Panc1 (cell line): ENCODE results near the gene NLGN2. TPM values are rescaled to one million over a fixed set of nuclear protein-coding genes. Genes with fewer than 3 reads are reported as not detected.

ENCODE experiments used
- ATAC-seq: fragments of 200-7000 bp; cut with Tn5 transposase; 2 replicates; pipeline ENCODE4 v1.9.1; 2020; ENCODE audit warnings: mild to moderate bottlenecking, moderate library complexity
- BruUV-seq: library from RNA; stranded (reverse); fragments of 400-500 nt; replicated peaks from 2 replicates; lab custom pipeline; 2021; lab: Mats Ljungman, UMichigan
- CTCF ChIA-PET: fragments of 300-600 bp; sonication (Branson Sonifier 250); formaldehyde crosslinking; loops from one replicate; lab custom pipeline; 2022; ENCODE audit warnings: antibody characterized with exemption; lab: Charles Lee
- POLR2A ChIA-PET: fragments of 300-600 bp; sonication (Branson Sonifier 250); formaldehyde crosslinking; loops from one replicate; lab custom pipeline; 2022; ENCODE audit warnings: antibody characterized with exemption; lab: Charles Lee
- DNase-seq: peaks from one replicate; pipeline ENCODE4 v3.0.0-alpha.2; 2010; ENCODE audit warnings: low read depth, low spot score
- H3K27ac ChIP-seq: 2 replicates; pipeline ENCODE4 v1.5.1; 2011; ENCODE audit warnings: mild to moderate bottlenecking, low read length, inconsistent platforms
- H3K27me3 ChIP-seq: fragments of 200-500 bp; sonication (Bioruptor generic); 2 replicates; pipeline ENCODE4 v1.6.0; 2014; ENCODE audit warnings: low read length, inconsistent platforms; ENCODE audit not compliant: control insufficient read depth, insufficient read depth
- H3K36me3 ChIP-seq: fragments of 200-500 bp; sonication (Bioruptor generic); 2 replicates; pipeline ENCODE4 v1.5.1; 2014; ENCODE audit warnings: inconsistent platforms, mild to moderate bottlenecking, low read length, moderate library complexity; ENCODE audit not compliant: control insufficient read depth, insufficient read depth
- H3K4me1 ChIP-seq: 2 replicates; pipeline ENCODE4 v1.5.1; 2011; ENCODE audit warnings: inconsistent platforms, mild to moderate bottlenecking, low read length, moderate library complexity; ENCODE audit not compliant: control insufficient read depth, insufficient read depth
- H3K4me3 ChIP-seq, 2 experiments: 2 replicates each; pipeline ENCODE4 v1.5.1; 2011 to 2012; ENCODE audit warnings: low read depth in 2 of 2, low read length in 2 of 2, mild to moderate bottlenecking in 2 of 2, inconsistent platforms in 1 of 2, moderate library complexity in 1 of 2
- H3K9me3 ChIP-seq: fragments of 200-500 bp; sonication (Bioruptor generic); 2 replicates; pipeline ENCODE4 v1.5.1; 2014; ENCODE audit warnings: low read depth, mild to moderate bottlenecking, inconsistent platforms, low read length, moderate library complexity; ENCODE audit not compliant: control insufficient read depth, insufficient read depth
- POLR2AphosphoS5 ChIP-seq: IDR thresholded peaks from 2 replicates; pipeline ENCODE4 v1.6.1; 2012; ENCODE audit warnings: mild to moderate bottlenecking, low read depth, low read length, moderate library complexity
- SIN3A ChIP-seq: IDR thresholded peaks from 2 replicates; pipeline ENCODE4 v1.6.1; 2012; ENCODE audit warnings: low read depth, mild to moderate bottlenecking, low read length, moderate library complexity, borderline replicate concordance; ENCODE audit not compliant: insufficient read depth
- TCF7L2 ChIP-seq: IDR thresholded peaks from 2 replicates; pipeline ENCODE4 v1.6.1; 2011; ENCODE audit warnings: mild to moderate bottlenecking, low read depth, low read length, inconsistent platforms
- in situ Hi-C: cut with HindIII; loops from 2 replicates; pipeline ENCODE4 v1.10.0; 2016; ENCODE audit warnings: low sequenced_read_pairs, low pct_unique_long_range_greater_than_20kb
- intact Hi-C: fragments of 100-400 bp; cut with micrococcal nuclease; formaldehyde crosslinking; loops from one replicate; pipeline ENCODE4 v1.10.0; 2022; ENCODE audit not compliant: unreplicated experiment
- total RNA-seq: library from RNA; stranded (reverse); gene quantifications from one replicate; pipeline ENCODE4 v1.2.1, GENCODE V29; 2021; ENCODE audit not compliant: unreplicated experiment
- TF ChIP-seq, protein P1 (sequence below): fragments of 450-650 bp; IDR thresholded peaks from 2 replicates; pipeline ENCODE4 v1.5.1; 2017; ENCODE audit warnings: mild to moderate bottlenecking
- TF ChIP-seq, protein P2 (sequence below), 2 experiments: IDR thresholded peaks; 2 replicates each; pipeline ENCODE4 v1.6.1; 2011 to 2012; ENCODE audit warnings: low read depth in 2 of 2, control low read depth in 1 of 2, low read length in 1 of 2, mild to moderate bottlenecking in 1 of 2, moderate library complexity in 1 of 2; ENCODE audit not compliant: insufficient read depth in 1 of 2

The NLGN2 gene
- total RNA-seq, 1 experiment from 2014 or later: 33.6 TPM

DNA sequence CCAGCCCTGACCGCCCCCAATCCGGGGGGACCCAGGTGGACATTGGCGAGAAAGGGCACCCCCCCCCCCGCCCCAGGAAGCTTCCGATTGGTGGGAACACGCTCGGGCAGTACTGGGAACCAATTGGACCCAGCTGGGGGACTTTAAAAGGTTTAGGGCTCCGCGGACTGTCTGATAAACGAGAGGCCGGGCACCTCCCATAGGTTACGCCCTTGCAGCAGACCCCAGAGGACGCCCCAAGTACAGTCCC lies 4.0 kb upstream of the NLGN2 start:
- no TSS peak for BruUV-seq
- CTCF ChIA-PET: interaction anchor here (0.7 to 1.1 kb wide), 2 partner anchors 15 to 149 kb away, joined by 4 to 5 read pairs; no protein-coding TSS in a partner anchor

DNA sequence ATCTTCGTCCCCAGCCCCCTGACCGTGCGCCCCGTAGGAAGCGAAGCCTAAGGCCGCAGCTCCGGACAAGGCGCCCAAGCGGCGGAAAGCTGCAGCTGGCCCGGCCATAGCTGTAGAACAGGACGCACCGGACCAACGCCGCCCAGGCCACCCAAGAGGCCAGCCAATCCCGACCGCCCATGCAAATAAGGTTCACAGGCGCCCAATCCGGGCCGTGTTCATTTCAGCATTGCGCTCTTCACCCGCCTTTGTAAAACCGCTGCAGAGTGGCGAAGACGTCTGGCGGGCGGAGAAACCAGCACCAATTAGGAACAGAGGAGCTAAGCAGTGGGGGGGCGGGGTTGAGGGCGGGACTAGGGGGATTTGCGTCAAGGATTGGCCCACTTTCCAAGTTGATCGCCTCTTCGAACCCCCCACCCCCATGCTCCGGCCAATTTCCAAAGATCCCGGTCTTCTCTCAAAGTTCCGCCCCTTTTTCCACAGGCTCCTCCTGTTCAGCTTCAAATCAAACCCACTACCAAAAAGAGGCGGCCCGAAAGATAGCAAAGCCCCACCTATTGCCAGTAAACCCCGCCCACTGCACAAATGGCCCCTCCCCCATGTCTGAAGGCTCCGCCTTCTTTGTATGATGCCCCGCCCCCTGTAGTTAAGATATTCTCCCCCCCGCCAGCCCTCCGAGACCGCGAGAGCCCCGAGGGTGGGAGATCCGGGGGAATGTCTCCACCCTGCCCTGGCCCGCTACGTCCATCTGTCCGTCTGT lies 3.5 kb upstream of the NLGN2 start, which contains the start of gene TMEM256:
TMEM256 (minus strand) TSS at position 121 of the 760 bp plus-strand sequence; CDS start at position 108, 13 bp downstream.
- Histone ChIP-seq H3K27me3 (no peaks in the 10 kb centered on the region), H3K4me3 (peak within 1 kb of the TSS; percentile 61 to 63), H3K27ac (peak within 1 kb of the TSS; percentile 76), H3K36me3 (no peaks in the 10 kb centered on the region), H3K4me1 (peaks cover 3% of the 10 kb centered on the region), H3K9me3 (no peaks in the 10 kb centered on the region)
- no TSS peak for BruUV-seq
- peak; percentile 96 for ATAC-seq
- peak; percentile 96 for DNase-seq
- intact Hi-C loops: no loop called here
- in situ Hi-C loops: no loop called here
- no peak for TF ChIP-seq TCF7L2
- TF ChIP-seq, protein P1, sequence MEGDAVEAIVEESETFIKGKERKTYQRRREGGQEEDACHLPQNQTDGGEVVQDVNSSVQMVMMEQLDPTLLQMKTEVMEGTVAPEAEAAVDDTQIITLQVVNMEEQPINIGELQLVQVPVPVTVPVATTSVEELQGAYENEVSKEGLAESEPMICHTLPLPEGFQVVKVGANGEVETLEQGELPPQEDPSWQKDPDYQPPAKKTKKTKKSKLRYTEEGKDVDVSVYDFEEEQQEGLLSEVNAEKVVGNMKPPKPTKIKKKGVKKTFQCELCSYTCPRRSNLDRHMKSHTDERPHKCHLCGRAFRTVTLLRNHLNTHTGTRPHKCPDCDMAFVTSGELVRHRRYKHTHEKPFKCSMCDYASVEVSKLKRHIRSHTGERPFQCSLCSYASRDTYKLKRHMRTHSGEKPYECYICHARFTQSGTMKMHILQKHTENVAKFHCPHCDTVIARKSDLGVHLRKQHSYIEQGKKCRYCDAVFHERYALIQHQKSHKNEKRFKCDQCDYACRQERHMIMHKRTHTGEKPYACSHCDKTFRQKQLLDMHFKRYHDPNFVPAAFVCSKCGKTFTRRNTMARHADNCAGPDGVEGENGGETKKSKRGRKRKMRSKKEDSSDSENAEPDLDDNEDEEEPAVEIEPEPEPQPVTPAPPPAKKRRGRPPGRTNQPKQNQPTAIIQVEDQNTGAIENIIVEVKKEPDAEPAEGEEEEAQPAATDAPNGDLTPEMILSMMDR: no peak
- peak; percentile 65 for TF ChIP-seq POLR2AphosphoS5
- 0 out of 2 replicates have a peak, but pooled peaks have one; percentile 21 for TF ChIP-seq SIN3A
- ChIA-PET POLR2A (interaction anchor here (0.6 to 1.6 kb wide), 4 partner anchors 31 to 1963 kb away, joined by 3 to 9 read pairs (median 4); partner anchors contain the start of genes POLR2A and TMEM102), CTCF (interaction anchor here (0.7 kb wide), 2 partner anchors 48 to 148 kb away, joined by 4 to 5 read pairs; no protein-coding TSS in a partner anchor)

More for the DNA sequence above, 4.0 kb upstream of the NLGN2 start:
- POLR2A ChIA-PET: interaction anchor here (0.7 to 1.6 kb wide), 3 partner anchors 32 to 340 kb away, joined by 3 to 9 read pairs (median 6); partner anchors contain the start of genes POLR2A and TMEM102
- DNase-seq (no peak), ATAC-seq (peak; percentile 70)
- peaks cover 3% of the 10 kb centered on the region for H3K4me1 ChIP-seq
- intact Hi-C loops: no loop called here
- no peaks in the 10 kb centered on the region for H3K36me3 ChIP-seq
- peak overlapping the region; percentile 61 for H3K4me3 ChIP-seq
- no peaks in the 10 kb centered on the region for H3K9me3 ChIP-seq
- in situ Hi-C loops: no loop called here
- no peaks in the 10 kb centered on the region for H3K27me3 ChIP-seq
- H3K27ac ChIP-seq: peak overlapping the region; percentile 76
- TF ChIP-seq TCF7L2: no peak
- TF ChIP-seq POLR2AphosphoS5: no peak
- no peak for TF ChIP-seq SIN3A
- TF ChIP-seq, protein P1: no peak
- TF ChIP-seq, protein P2, sequence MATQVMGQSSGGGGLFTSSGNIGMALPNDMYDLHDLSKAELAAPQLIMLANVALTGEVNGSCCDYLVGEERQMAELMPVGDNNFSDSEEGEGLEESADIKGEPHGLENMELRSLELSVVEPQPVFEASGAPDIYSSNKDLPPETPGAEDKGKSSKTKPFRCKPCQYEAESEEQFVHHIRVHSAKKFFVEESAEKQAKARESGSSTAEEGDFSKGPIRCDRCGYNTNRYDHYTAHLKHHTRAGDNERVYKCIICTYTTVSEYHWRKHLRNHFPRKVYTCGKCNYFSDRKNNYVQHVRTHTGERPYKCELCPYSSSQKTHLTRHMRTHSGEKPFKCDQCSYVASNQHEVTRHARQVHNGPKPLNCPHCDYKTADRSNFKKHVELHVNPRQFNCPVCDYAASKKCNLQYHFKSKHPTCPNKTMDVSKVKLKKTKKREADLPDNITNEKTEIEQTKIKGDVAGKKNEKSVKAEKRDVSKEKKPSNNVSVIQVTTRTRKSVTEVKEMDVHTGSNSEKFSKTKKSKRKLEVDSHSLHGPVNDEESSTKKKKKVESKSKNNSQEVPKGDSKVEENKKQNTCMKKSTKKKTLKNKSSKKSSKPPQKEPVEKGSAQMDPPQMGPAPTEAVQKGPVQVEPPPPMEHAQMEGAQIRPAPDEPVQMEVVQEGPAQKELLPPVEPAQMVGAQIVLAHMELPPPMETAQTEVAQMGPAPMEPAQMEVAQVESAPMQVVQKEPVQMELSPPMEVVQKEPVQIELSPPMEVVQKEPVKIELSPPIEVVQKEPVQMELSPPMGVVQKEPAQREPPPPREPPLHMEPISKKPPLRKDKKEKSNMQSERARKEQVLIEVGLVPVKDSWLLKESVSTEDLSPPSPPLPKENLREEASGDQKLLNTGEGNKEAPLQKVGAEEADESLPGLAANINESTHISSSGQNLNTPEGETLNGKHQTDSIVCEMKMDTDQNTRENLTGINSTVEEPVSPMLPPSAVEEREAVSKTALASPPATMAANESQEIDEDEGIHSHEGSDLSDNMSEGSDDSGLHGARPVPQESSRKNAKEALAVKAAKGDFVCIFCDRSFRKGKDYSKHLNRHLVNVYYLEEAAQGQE (IDR thresholded peaks at IDR 0.05; ENCODE audit: insufficient read depth in 1 of 2, low read depth in 2 of 2, low read length in 1 of 2): no peak
